Activated CD4-positive, alpha-beta memory T cell treated with anti-CD3 and anti-CD28 coated beads, Interleukin-2, amount 10 ng/mL, durations not matched to agents 7 days and 5 days (primary cell): ENCODE data around the gene METTL1. TPM values are rescaled to one million over a fixed set of nuclear protein-coding genes. Genes with fewer than 3 reads are reported as not detected.
"Not testable (repeated sequence)": the region's sequence is repeated elsewhere in the genome, so short reads cannot be mapped to it uniquely, and the experiment has no call there.

ENCODE experiments used
- CTCF ChIA-PET: fragments of 350-600 bp; sonication (Branson Sonifier 250); formaldehyde crosslinking; loops from one replicate; lab custom pipeline; 2021; ENCODE audit warnings: antibody characterized with exemption, inconsistent platforms; lab: Charles Lee
- POLR2A ChIA-PET: fragments of 350-600 bp; sonication (Branson Sonifier 250); formaldehyde crosslinking; loops from one replicate; lab custom pipeline; 2021; ENCODE audit warnings: antibody characterized with exemption; lab: Charles Lee
- DNase-seq: peaks from one replicate; pipeline ENCODE4 v3.0.0-alpha.2; 2020
- H3K27ac Mint-ChIP-seq: one replicate; pipeline ENCODE4 v1.8.0; 2021; ENCODE audit warnings: mild to moderate bottlenecking, mixed read lengths
- H3K27me3 Mint-ChIP-seq: one replicate; pipeline ENCODE4 v1.8.0; 2021; ENCODE audit warnings: mixed read lengths
- H3K36me3 Mint-ChIP-seq: one replicate; pipeline ENCODE4 v1.8.0; 2021; ENCODE audit warnings: low read depth, mixed read lengths
- H3K4me1 Mint-ChIP-seq: one replicate; pipeline ENCODE4 v1.8.0; 2021; ENCODE audit warnings: mixed read lengths
- H3K4me3 Mint-ChIP-seq: one replicate; pipeline ENCODE4 v1.8.0; 2021; ENCODE audit warnings: mild to moderate bottlenecking, mixed read lengths
- H3K9me3 Mint-ChIP-seq: one replicate; pipeline ENCODE4 v1.8.0; 2021; ENCODE audit warnings: mixed read lengths
- total RNA-seq, 2 experiments: library from RNA; stranded (reverse); gene quantifications; one replicate each; pipeline ENCODE4 v1.2.3, GENCODE V29; 2021

Gene METTL1
- 10 to 100 TPM; 12.5 to 13.8 TPM for total RNA-seq

- Mint-ChIP-seq H3K4me3 (peak within 1 kb of the TSS; percentile 92), H3K4me1 (peaks cover 25% of the 10 kb centered on the region), H3K27me3 (no peaks in the 10 kb centered on the region), H3K36me3 (peaks cover 3% of the 10 kb centered on the region), H3K9me3 (no peaks in the 10 kb centered on the region), H3K27ac (peak within 1 kb of the TSS; percentile 90)
- peak; percentile 95 for DNase-seq
- POLR2A ChIA-PET, result interaction anchor here (0.6 to 1.7 kb wide), 14 partner anchors 9 to 181 kb away, joined by 3 to 14 read pairs (median 4); partner anchors contain the start of genes CDK4, PIP4K2C, TSFM and TSPAN31
- CTCF ChIA-PET, result interaction anchor here (0.7 to 2.3 kb wide), 10 partner anchors 9 to 189 kb away, joined by 3 to 15 read pairs (median 5); partner anchors contain the start of gene TSFM
These were observed at the start of gene METTL1 for GRCh38 chr12:57771873-57772428. METTL1 (minus strand) TSS chr12:57772105; CDS start chr12:57772083, 22 bp downstream.

- H3K4me1 Mint-ChIP-seq, H3K9me3 Mint-ChIP-seq, H3K4me3 Mint-ChIP-seq, POLR2A ChIA-PET, DNase-seq, CTCF ChIA-PET, H3K27ac Mint-ChIP-seq, H3K27me3 Mint-ChIP-seq: not testable (repeated sequence)
- peaks cover 42% of the 10 kb centered on the region for H3K36me3 Mint-ChIP-seq
These were observed 49.1 kb upstream of the METTL1 start for GRCh38 chr12:57821015-57821414.

- H3K9me3 Mint-ChIP-seq, H3K4me3 Mint-ChIP-seq, POLR2A ChIA-PET, H3K27me3 Mint-ChIP-seq, H3K4me1 Mint-ChIP-seq, DNase-seq, H3K27ac Mint-ChIP-seq: not testable (repeated sequence)
- CTCF ChIA-PET, result interaction anchor here (2.4 to 3.9 kb wide), 2 partner anchors 12 to 17 kb away, joined by 7 to 11 read pairs; no protein-coding TSS in a partner anchor
- H3K36me3 Mint-ChIP-seq, result peaks cover 35% of the 10 kb centered on the region
These were observed 48.2 kb upstream of the METTL1 start for GRCh38 chr12:57820119-57820518.

- POLR2A ChIA-PET, result interaction anchor here (0.6 to 1.5 kb wide), 2 partner anchors 21 to 98 kb away, joined by 3 read pairs; no protein-coding TSS in a partner anchor
- not testable (repeated sequence) for H3K4me1 Mint-ChIP-seq, H3K27ac Mint-ChIP-seq
These were observed 46.1 kb upstream of the METTL1 start for GRCh38 chr12:57817990-57818331.

GRCh38 chr12:57817261-57817989, 45.5 kb upstream of the METTL1 start:
- no peak overlapping the region for H3K27ac Mint-ChIP-seq
- ChIA-PET CTCF (interaction anchor here (1.6 to 3.9 kb wide), 4 partner anchors 14 to 88 kb away, joined by 6 to 11 read pairs (median 7); no protein-coding TSS in a partner anchor), POLR2A (interaction anchor here (1.5 kb wide), 1 partner anchor 21 kb away, joined by 3 read pairs; no protein-coding TSS in a partner anchor)
- DNase-seq, result no peak
- H3K9me3 Mint-ChIP-seq, result no peaks in the 10 kb centered on the region
- H3K4me1 Mint-ChIP-seq, result peaks cover 4% of the 10 kb centered on the region
- no peak overlapping the region for H3K4me3 Mint-ChIP-seq
- H3K27me3 Mint-ChIP-seq, result no peaks in the 10 kb centered on the region
- peaks cover 15% of the 10 kb centered on the region for H3K36me3 Mint-ChIP-seq

More at GRCh38 chr12:57817990-57818331, 46.1 kb upstream of the METTL1 start:
- CTCF ChIA-PET, result interaction anchor here (1.8 to 3.9 kb wide), 3 partner anchors 15 to 88 kb away, joined by 6 to 11 read pairs (median 7); no protein-coding TSS in a partner anchor
- not testable (repeated sequence) for H3K27me3 Mint-ChIP-seq, H3K9me3 Mint-ChIP-seq, DNase-seq, H3K4me3 Mint-ChIP-seq
- H3K36me3 Mint-ChIP-seq, result peaks cover 18% of the 10 kb centered on the region

- Mint-ChIP-seq H3K9me3 (no peaks in the 10 kb centered on the region), H3K4me3 (no peak overlapping the region), H3K27ac (no peak overlapping the region), H3K27me3 (no peaks in the 10 kb centered on the region), H3K4me1 (peaks cover 4% of the 10 kb centered on the region), H3K36me3 (peaks cover 12% of the 10 kb centered on the region)
- ChIA-PET POLR2A (no interaction called here), CTCF (interaction anchor here (1.3 to 3.9 kb wide), 3 partner anchors 13 to 89 kb away, joined by 3 to 11 read pairs (median 7); no protein-coding TSS in a partner anchor)
- no peak for DNase-seq
These were observed 44.9 kb upstream of the METTL1 start for GRCh38 chr12:57816855-57817151.

GRCh38 chr12:57816001-57816854, 44.3 kb upstream of the METTL1 start:
- H3K27me3 Mint-ChIP-seq, result no peaks in the 10 kb centered on the region
- ChIA-PET POLR2A (no interaction called here), CTCF (interaction anchor here (0.9 to 3.9 kb wide), 4 partner anchors 13 to 89 kb away, joined by 3 to 11 read pairs (median 5); no protein-coding TSS in a partner anchor)
- DNase-seq, result no peak
- H3K27ac Mint-ChIP-seq, result no peak overlapping the region
- no peak overlapping the region for H3K4me3 Mint-ChIP-seq
- H3K36me3 Mint-ChIP-seq, result peaks cover 7% of the 10 kb centered on the region
- no peaks in the 10 kb centered on the region for H3K9me3 Mint-ChIP-seq
- peaks cover 4% of the 10 kb centered on the region for H3K4me1 Mint-ChIP-seq

- no peaks in the 10 kb centered on the region for H3K27me3 Mint-ChIP-seq
- peaks cover 7% of the 10 kb centered on the region for H3K36me3 Mint-ChIP-seq
- ChIA-PET CTCF (interaction anchor here (0.9 to 1.4 kb wide), 3 partner anchors 12 to 90 kb away, joined by 3 read pairs; no protein-coding TSS in a partner anchor), POLR2A (no interaction called here)
- DNase-seq, result no peak
- H3K9me3 Mint-ChIP-seq, result no peaks in the 10 kb centered on the region
- no peak overlapping the region for H3K4me3 Mint-ChIP-seq
- H3K27ac Mint-ChIP-seq, result no peak overlapping the region
- peaks cover 4% of the 10 kb centered on the region for H3K4me1 Mint-ChIP-seq
These were observed 43.5 kb upstream of the METTL1 start for GRCh38 chr12:57815177-57816000.

GRCh38 chr12:57813971-57814772, 42.3 kb upstream of the METTL1 start:
- Mint-ChIP-seq H3K27me3 (no peaks in the 10 kb centered on the region), H3K4me3 (no peak overlapping the region), H3K36me3 (peaks cover 7% of the 10 kb centered on the region), H3K9me3 (no peaks in the 10 kb centered on the region), H3K4me1 (peaks cover 4% of the 10 kb centered on the region), H3K27ac (no peak overlapping the region)
- DNase-seq, result no peak
- CTCF ChIA-PET, result interaction anchor here (1.4 kb wide), 1 partner anchor 89 kb away, joined by 3 read pairs; no protein-coding TSS in a partner anchor
- POLR2A ChIA-PET, result no interaction called here

GRCh38 chr12:57813111-57813970, 41.4 kb upstream of the METTL1 start:
- ChIA-PET POLR2A (no interaction called here), CTCF (interaction anchor here (0.6 to 2.3 kb wide), 4 partner anchors 11 to 109 kb away, joined by 3 to 7 read pairs (median 3); no protein-coding TSS in a partner anchor)
- Mint-ChIP-seq H3K27ac (no peak overlapping the region), H3K27me3 (no peaks in the 10 kb centered on the region), H3K36me3 (no peaks in the 10 kb centered on the region), H3K4me1 (peaks cover 4% of the 10 kb centered on the region), H3K4me3 (no peak overlapping the region), H3K9me3 (no peaks in the 10 kb centered on the region)
- no peak for DNase-seq
